GM23248 (cell line): Measurements from ENCODE around the gene SLMAP.

Experiments
- EZH2 ChIP-seq: fragments of 200-600 bp; sonication (generic); IDR thresholded peaks from 2 replicates; pipeline ENCODE4 v1.6.1; 2018; ENCODE audit warnings: antibody characterized with exemption, mild to moderate bottlenecking; ENCODE audit not compliant: insufficient read depth, poor library complexity, severe bottlenecking
- EZH2phosphoT487 ChIP-seq: fragments of 200-600 bp; sonication (generic); IDR thresholded peaks from 2 replicates; pipeline ENCODE4 v1.6.1; 2018; ENCODE audit warnings: antibody characterized with exemption, moderate library complexity, mild to moderate bottlenecking, low read depth; ENCODE audit not compliant: insufficient read depth

DNA sequence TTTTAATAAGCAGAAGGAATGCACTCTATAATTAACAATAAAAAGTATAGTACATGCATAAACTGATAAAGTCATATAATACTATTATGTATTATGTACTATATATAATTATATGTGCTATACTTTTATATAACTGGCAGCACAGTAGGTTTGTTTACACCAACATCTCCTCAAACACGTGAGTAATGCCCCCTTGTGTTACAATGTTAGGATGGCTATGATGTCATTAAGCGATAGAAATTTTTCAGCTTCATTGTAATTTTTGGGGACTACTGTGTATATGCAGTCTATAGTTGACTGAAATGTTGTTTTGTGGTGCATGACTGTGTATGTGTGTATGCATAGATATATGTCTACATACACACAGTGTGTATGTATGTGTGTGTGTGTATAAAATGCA is 100.6 kb downstream of the SLMAP start:
- no peak for TF ChIP-seq EZH2
- TF ChIP-seq EZH2phosphoT487 = no peak
